Measurements from ENCODE around the gene CORO6. TPM values are rescaled to one million over a fixed set of nuclear protein-coding genes. Genes with fewer than 3 reads are reported as not detected.
A peak's percentile ranks its signal among the peaks of the same experiment; 100 is the strongest.

The CORO6 gene
- total RNA-seq, 1 experiment from 2014 or later = 35.0 TPM

GRCh38 chr17:29623283-29623647 lies 553 bp upstream of the CORO6 start:
- ChIA-PET CTCF (interaction anchor here (0.9 kb wide), 1 partner anchor 15 kb away, joined by 3 read pairs; no protein-coding TSS in a partner anchor), POLR2A (ENCODE audit: unreplicated experiment) (no interaction called here)
- H3K4me2 ChIP-seq = peak overlapping the region; percentile 86
- no peak for DNase-seq
- H2AFZ ChIP-seq = peak overlapping the region; percentile 93; the same call in 1 of the 2 replicates
- H3K27ac ChIP-seq = peak overlapping the region; percentile 36
- no peaks in the 10 kb centered on the region for H3K9me2 ChIP-seq (ENCODE audit: insufficient read depth)
- H3F3A ChIP-seq (ENCODE audit: insufficient read depth, low read depth) = peaks cover 15% of the 10 kb centered on the region; the same call in 1 of the 2 replicates
- no peaks in the 10 kb centered on the region for H3K27me3 ChIP-seq (ENCODE audit: insufficient read depth, low read depth)
- no peaks in the 10 kb centered on the region for H3K9me3 ChIP-seq (ENCODE audit: insufficient read depth, low read depth)
- H4K20me1 ChIP-seq (ENCODE audit: insufficient read depth) = no peaks in the 10 kb centered on the region
- intact Hi-C loops (cut with micrococcal nuclease; ENCODE audit: unreplicated experiment) = loop anchor here (2.0 kb wide), 1 partner anchor 34 kb away; the partner anchor contains the start of gene GIT1
- H3K79me2 ChIP-seq (ENCODE audit: low read depth) = no peaks in the 10 kb centered on the region
- H3K36me3 ChIP-seq (ENCODE audit: low read depth) = no peaks in the 10 kb centered on the region
- TF ChIP-seq EZH2 (IDR thresholded peaks at IDR 0.05; ENCODE audit: low read depth) (no peak), CTCF (conservative IDR thresholded peaks at IDR 0.05) (no peak)
- H3K4me3 ChIP-seq = peak overlapping the region; percentile 96; the same call in 1 of the 2 replicates
- BruUV-seq (replicated peaks) = TSS peak; percentile 67
- peaks cover 58% of the 10 kb centered on the region for H3K4me1 ChIP-seq (replicated peaks; ENCODE audit: insufficient read depth)

GRCh38 chr17:29621751-29622194 lies 939 bp downstream of the CORO6 start:
- POLR2A ChIA-PET (ENCODE audit: unreplicated experiment) = interaction anchor here (0.5 to 1.0 kb wide), 4 partner anchors 30 to 910 kb away, joined by 3 to 4 read pairs (median 3); partner anchors contain the start of gene PROCA1

More at GRCh38 chr17:29621751-29622194, 939 bp downstream of the CORO6 start:
- CTCF ChIA-PET = interaction anchor here (0.6 to 1.8 kb wide), 3 partner anchors 18 to 55 kb away, joined by 5 read pairs; no protein-coding TSS in a partner anchor
- Histone ChIP-seq H3K9me3 (ENCODE audit: insufficient read depth, low read depth) (no peaks in the 10 kb centered on the region), H3K4me1 (replicated peaks; ENCODE audit: insufficient read depth) (peaks cover 58% of the 10 kb centered on the region), H3F3A (ENCODE audit: insufficient read depth, low read depth) (peaks cover 15% of the 10 kb centered on the region; the same call in 1 of the 2 replicates), H3K36me3 (ENCODE audit: low read depth) (no peaks in the 10 kb centered on the region), H3K4me3 (peak overlapping the region; percentile 96; the same call in 1 of the 2 replicates), H3K79me2 (ENCODE audit: low read depth) (no peaks in the 10 kb centered on the region), H3K27ac (no peak overlapping the region), H3K4me2 (peak overlapping the region; percentile 86), H3K27me3 (ENCODE audit: insufficient read depth, low read depth) (no peaks in the 10 kb centered on the region), H3K9me2 (ENCODE audit: insufficient read depth) (no peaks in the 10 kb centered on the region), H2AFZ (peak overlapping the region; percentile 93; the same call in 1 of the 2 replicates), H4K20me1 (ENCODE audit: insufficient read depth) (no peaks in the 10 kb centered on the region)
- TSS peak; percentile 31 for BruUV-seq (replicated peaks)
- intact Hi-C loops (cut with micrococcal nuclease; ENCODE audit: unreplicated experiment) = loop anchor here (1.0 to 2.0 kb wide), 2 partner anchors 18 to 33 kb away; partner anchors contain the start of gene GIT1
- DNase-seq = peak in 1 of 2 experiments; percentile 23
- TF ChIP-seq CTCF (conservative IDR thresholded peaks at IDR 0.05) (no peak), EZH2 (IDR thresholded peaks at IDR 0.05; ENCODE audit: low read depth) (no peak)
